Measurements from ENCODE around the gene FOXO3.

The FOXO3 gene

GRCh38 chr6:108707328-108707976, 146.7 kb downstream of the FOXO3 start:
- Histone ChIP-seq H3K9me3 (ENCODE audit: insufficient read depth, low read length) (no peaks in the 10 kb centered on the region), H3K4me2 (ENCODE audit: low read length) (no peak overlapping the region), H4K20me1 (ENCODE audit: insufficient read depth, low read length) (no peaks in the 10 kb centered on the region), H3K4me1 (ENCODE audit: low read length) (no peaks in the 10 kb centered on the region), H3K27ac (ENCODE audit: low read length) (no peak overlapping the region), H3K36me3 (replicated peaks; ENCODE audit: low read depth, low read length) (no peaks in the 10 kb centered on the region), H3K27me3 (ENCODE audit: low read depth, low read length) (no peaks in the 10 kb centered on the region; the same call in none of the 2 replicates), H3K79me2 (ENCODE audit: low read length) (no peaks in the 10 kb centered on the region), H3K4me3 (ENCODE audit: low read length) (no peak overlapping the region), H2AFZ (ENCODE audit: low read depth, low read length) (no peak overlapping the region), H3K9ac (ENCODE audit: low read length) (no peak overlapping the region)
- no peak for TF ChIP-seq EZH2phosphoT487 (IDR thresholded peaks at IDR 0.05; ENCODE audit: low read depth)
- TF ChIP-seq, protein P1, sequence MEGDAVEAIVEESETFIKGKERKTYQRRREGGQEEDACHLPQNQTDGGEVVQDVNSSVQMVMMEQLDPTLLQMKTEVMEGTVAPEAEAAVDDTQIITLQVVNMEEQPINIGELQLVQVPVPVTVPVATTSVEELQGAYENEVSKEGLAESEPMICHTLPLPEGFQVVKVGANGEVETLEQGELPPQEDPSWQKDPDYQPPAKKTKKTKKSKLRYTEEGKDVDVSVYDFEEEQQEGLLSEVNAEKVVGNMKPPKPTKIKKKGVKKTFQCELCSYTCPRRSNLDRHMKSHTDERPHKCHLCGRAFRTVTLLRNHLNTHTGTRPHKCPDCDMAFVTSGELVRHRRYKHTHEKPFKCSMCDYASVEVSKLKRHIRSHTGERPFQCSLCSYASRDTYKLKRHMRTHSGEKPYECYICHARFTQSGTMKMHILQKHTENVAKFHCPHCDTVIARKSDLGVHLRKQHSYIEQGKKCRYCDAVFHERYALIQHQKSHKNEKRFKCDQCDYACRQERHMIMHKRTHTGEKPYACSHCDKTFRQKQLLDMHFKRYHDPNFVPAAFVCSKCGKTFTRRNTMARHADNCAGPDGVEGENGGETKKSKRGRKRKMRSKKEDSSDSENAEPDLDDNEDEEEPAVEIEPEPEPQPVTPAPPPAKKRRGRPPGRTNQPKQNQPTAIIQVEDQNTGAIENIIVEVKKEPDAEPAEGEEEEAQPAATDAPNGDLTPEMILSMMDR (IDR thresholded peaks at IDR 0.05; ENCODE audit: low read depth, low read length), result no peak

- no peak overlapping the region for H3K9ac ChIP-seq (ENCODE audit: low read length)
- no peaks in the 10 kb centered on the region for H3K9me3 ChIP-seq (ENCODE audit: insufficient read depth, low read length)
- H3K4me2 ChIP-seq (ENCODE audit: low read length), result no peak overlapping the region
- no peaks in the 10 kb centered on the region for H3K4me1 ChIP-seq (ENCODE audit: low read length)
- no peaks in the 10 kb centered on the region for H4K20me1 ChIP-seq (ENCODE audit: insufficient read depth, low read length)
- H3K4me3 ChIP-seq (ENCODE audit: low read length), result no peak overlapping the region
- peaks cover 6% of the 10 kb centered on the region; the same call in 1 of the 2 replicates for H3K27me3 ChIP-seq (ENCODE audit: low read depth, low read length)
- TF ChIP-seq EZH2phosphoT487 (IDR thresholded peaks at IDR 0.05; ENCODE audit: low read depth), result no peak
- TF ChIP-seq, protein P1 (IDR thresholded peaks at IDR 0.05; ENCODE audit: low read depth, low read length), result no peak
- no peak overlapping the region for H2AFZ ChIP-seq (ENCODE audit: low read depth, low read length)
- H3K79me2 ChIP-seq (ENCODE audit: low read length), result no peaks in the 10 kb centered on the region
- no peaks in the 10 kb centered on the region for H3K36me3 ChIP-seq (replicated peaks; ENCODE audit: low read depth, low read length)
- no peak overlapping the region for H3K27ac ChIP-seq (ENCODE audit: low read length)
Observed at GRCh38 chr6:108710030-108710429, 149.3 kb downstream of the FOXO3 start.

- TF ChIP-seq EZH2phosphoT487 (IDR thresholded peaks at IDR 0.05; ENCODE audit: low read depth), result no peak
- TF ChIP-seq, protein P1 (IDR thresholded peaks at IDR 0.05; ENCODE audit: low read depth, low read length), result no peak
Observed at GRCh38 chr6:108710551-108710950, 149.8 kb downstream of the FOXO3 start.

DNA sequence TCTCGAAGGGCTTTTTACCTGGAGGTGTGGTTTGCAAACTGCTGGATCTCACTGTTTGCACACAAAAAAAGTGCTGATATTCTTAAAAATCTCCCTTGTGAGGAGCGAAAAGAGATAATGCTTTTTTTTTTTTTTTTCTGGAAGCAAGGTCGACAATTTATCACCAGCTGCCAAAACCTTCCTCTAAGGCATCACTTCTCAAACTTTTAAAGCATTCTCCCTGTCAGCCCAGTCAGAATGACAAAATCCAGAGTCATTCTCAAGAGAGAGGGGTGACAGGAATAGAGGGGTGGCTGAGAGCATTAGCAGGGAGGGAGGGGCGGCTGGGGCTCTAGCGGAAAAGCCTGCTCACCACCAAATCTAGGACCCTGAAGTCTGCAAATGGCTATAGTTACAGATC, 150.4 kb downstream of the FOXO3 start:
- Histone ChIP-seq H3K9me3 (ENCODE audit: insufficient read depth, low read length) (no peaks in the 10 kb centered on the region), H3K4me3 (ENCODE audit: low read length) (no peak overlapping the region), H3K27me3 (ENCODE audit: low read depth, low read length) (peaks cover 6% of the 10 kb centered on the region; the same call in 1 of the 2 replicates), H3K27ac (ENCODE audit: low read length) (no peak overlapping the region), H3K4me2 (ENCODE audit: low read length) (no peak overlapping the region), H4K20me1 (ENCODE audit: insufficient read depth, low read length) (no peaks in the 10 kb centered on the region), H3K4me1 (ENCODE audit: low read length) (no peaks in the 10 kb centered on the region), H3K36me3 (replicated peaks; ENCODE audit: low read depth, low read length) (no peaks in the 10 kb centered on the region), H2AFZ (ENCODE audit: low read depth, low read length) (no peak overlapping the region), H3K9ac (ENCODE audit: low read length) (no peak overlapping the region), H3K79me2 (ENCODE audit: low read length) (no peaks in the 10 kb centered on the region)
- TF ChIP-seq, protein P1 (IDR thresholded peaks at IDR 0.05; ENCODE audit: low read depth, low read length), result no peak
- no peak for TF ChIP-seq EZH2phosphoT487 (IDR thresholded peaks at IDR 0.05; ENCODE audit: low read depth)

More at GRCh38 chr6:108710551-108710950, 149.8 kb downstream of the FOXO3 start:
- Histone ChIP-seq H3K27ac (ENCODE audit: low read length) (no peak overlapping the region), H3K79me2 (ENCODE audit: low read length) (no peaks in the 10 kb centered on the region), H3K4me1 (ENCODE audit: low read length) (no peaks in the 10 kb centered on the region), H3K9me3 (ENCODE audit: insufficient read depth, low read length) (no peaks in the 10 kb centered on the region), H2AFZ (ENCODE audit: low read depth, low read length) (no peak overlapping the region), H3K36me3 (replicated peaks; ENCODE audit: low read depth, low read length) (no peaks in the 10 kb centered on the region), H3K9ac (ENCODE audit: low read length) (no peak overlapping the region), H3K4me3 (ENCODE audit: low read length) (no peak overlapping the region), H3K4me2 (ENCODE audit: low read length) (no peak overlapping the region), H3K27me3 (ENCODE audit: low read depth, low read length) (peaks cover 6% of the 10 kb centered on the region; the same call in 1 of the 2 replicates), H4K20me1 (ENCODE audit: insufficient read depth, low read length) (no peaks in the 10 kb centered on the region)

Measured in OCI-LY3 (cell line).